ENCODE results near the gene CUL5.
"Not testable (repeated sequence)": the region's sequence is repeated elsewhere in the genome, so short reads cannot be mapped to it uniquely, and the experiment has no call there.

CUL5 gene

GRCh38 chr11:108120936-108121273 lies 112.2 kb downstream of the CUL5 start:
- H3K4me2 ChIP-seq (ENCODE audit: low read length): peak overlapping the region; percentile 96
- not testable (repeated sequence) for H3K9ac ChIP-seq (ENCODE audit: low read length); H3K4me1 ChIP-seq (ENCODE audit: control insufficient read depth in 1 of 2, insufficient read depth in 2 of 2, low read length in 2 of 2); H3K4me3 ChIP-seq (ENCODE audit: low read depth, low read length); H3K79me2 ChIP-seq (ENCODE audit: control insufficient read depth, insufficient read depth, low read length, poor library complexity); H2BK5ac ChIP-seq (ENCODE audit: low read depth, low read length, poor library complexity); H4K8ac ChIP-seq (ENCODE audit: low read depth, low read length); DNase-seq; H3K27ac ChIP-seq (ENCODE audit: low read depth, low read length); H3K9me3 ChIP-seq (ENCODE audit: insufficient read depth, low read depth, low read length); H2BK12ac ChIP-seq (ENCODE audit: low read length); H3K23ac ChIP-seq (ENCODE audit: low read length); H2AK5ac ChIP-seq (ENCODE audit: low read length); H3K27me3 ChIP-seq (ENCODE audit: insufficient read depth, low read length); H2AFZ ChIP-seq (ENCODE audit: insufficient read depth, low read length, poor library complexity); H2BK120ac ChIP-seq (ENCODE audit: insufficient read depth, low read length, poor library complexity); H3K14ac ChIP-seq (ENCODE audit: low read length); H3K18ac ChIP-seq (ENCODE audit: low read length); H3K36me3 ChIP-seq (ENCODE audit: control insufficient read depth in 1 of 2, insufficient read depth in 2 of 2, low read length in 2 of 2); H4K12ac ChIP-seq (ENCODE audit: low read depth, low read length); H4K91ac ChIP-seq (ENCODE audit: low read depth, low read length); H3K4ac ChIP-seq (ENCODE audit: low read depth, low read length); H3K79me1 ChIP-seq (ENCODE audit: low read length)
- no CpG with 5 or more reads among the region's 7 CpGs for WGBS (ENCODE audit: extremely low coverage, insufficient coverage, insufficient read length)

GRCh38 chr11:108121274-108122155 lies 112.8 kb downstream of the CUL5 start, which contains the start of gene ACAT1:
ACAT1 (plus strand) TSS chr11:108121567; CDS start chr11:108121607, 40 bp downstream.
- H3K27ac ChIP-seq (ENCODE audit: low read depth, low read length): no peak within 1 kb of the TSS
- H3K4me1 ChIP-seq (ENCODE audit: control insufficient read depth in 1 of 2, insufficient read depth in 2 of 2, low read length in 2 of 2): peaks cover 0 to 2% of the 10 kb centered on the region in 2 experiments
- no peak within 1 kb of the TSS for H2BK5ac ChIP-seq (ENCODE audit: low read depth, low read length, poor library complexity)
- H2BK12ac ChIP-seq (ENCODE audit: low read length): no peak within 1 kb of the TSS
- no peak within 1 kb of the TSS for H3K23ac ChIP-seq (ENCODE audit: low read length)
- peak within 1 kb of the TSS; percentile 64 for H4K8ac ChIP-seq (ENCODE audit: low read depth, low read length)
- no peak within 1 kb of the TSS for H4K91ac ChIP-seq (ENCODE audit: low read depth, low read length)
- H3K4ac ChIP-seq (ENCODE audit: low read depth, low read length): no peak within 1 kb of the TSS
- H3K9ac ChIP-seq (ENCODE audit: low read length): peak within 1 kb of the TSS; percentile 16
- no CpG with 5 or more reads among the region's 73 CpGs for WGBS (ENCODE audit: extremely low coverage, insufficient coverage, insufficient read length)
- peak within 1 kb of the TSS; percentile 75 for H3K4me3 ChIP-seq (ENCODE audit: low read depth, low read length)
- no peaks in the 10 kb centered on the region for H3K9me3 ChIP-seq (ENCODE audit: insufficient read depth, low read depth, low read length)
- no peaks in the 10 kb centered on the region for H3K36me3 ChIP-seq (ENCODE audit: control insufficient read depth in 1 of 2, insufficient read depth in 2 of 2, low read length in 2 of 2)
- peak within 1 kb of the TSS; percentile 90 for H2AFZ ChIP-seq (ENCODE audit: insufficient read depth, low read length, poor library complexity)
- no peak within 1 kb of the TSS for H4K12ac ChIP-seq (ENCODE audit: low read depth, low read length)
- H3K18ac ChIP-seq (ENCODE audit: low read length): peak within 1 kb of the TSS; percentile 41
- H2BK120ac ChIP-seq (ENCODE audit: insufficient read depth, low read length, poor library complexity): no peak within 1 kb of the TSS
- no peak within 1 kb of the TSS for H3K14ac ChIP-seq (ENCODE audit: low read length)
- DNase-seq: peak; percentile 91 to 94
- no peaks in the 10 kb centered on the region for H3K79me2 ChIP-seq (ENCODE audit: control insufficient read depth, insufficient read depth, low read length, poor library complexity)
- no peaks in the 10 kb centered on the region for H3K27me3 ChIP-seq (ENCODE audit: insufficient read depth, low read length)
- no peak within 1 kb of the TSS for H2AK5ac ChIP-seq (ENCODE audit: low read length)
- H3K79me1 ChIP-seq (ENCODE audit: low read length): peaks cover 3% of the 10 kb centered on the region
- peak within 1 kb of the TSS; percentile 96 for H3K4me2 ChIP-seq (ENCODE audit: low read length)

- no peak overlapping the region for H4K12ac ChIP-seq (ENCODE audit: low read depth, low read length)
- no peak overlapping the region for H3K14ac ChIP-seq (ENCODE audit: low read length)
- H3K79me2 ChIP-seq (ENCODE audit: control insufficient read depth, insufficient read depth, low read length, poor library complexity): no peaks in the 10 kb centered on the region
- no peaks in the 10 kb centered on the region for H3K36me3 ChIP-seq (ENCODE audit: control insufficient read depth in 1 of 2, insufficient read depth in 2 of 2, low read length in 2 of 2)
- no peak overlapping the region for H3K4me3 ChIP-seq (ENCODE audit: low read depth, low read length)
- no peak overlapping the region for H3K4ac ChIP-seq (ENCODE audit: low read depth, low read length)
- DNase-seq: no peak
- H3K9ac ChIP-seq (ENCODE audit: low read length): no peak overlapping the region
- H2BK12ac ChIP-seq (ENCODE audit: low read length): no peak overlapping the region
- H3K18ac ChIP-seq (ENCODE audit: low read length): no peak overlapping the region
- H2BK5ac ChIP-seq (ENCODE audit: low read depth, low read length, poor library complexity): no peak overlapping the region
- H3K79me1 ChIP-seq (ENCODE audit: low read length): peaks cover 3% of the 10 kb centered on the region
- H3K4me1 ChIP-seq (ENCODE audit: control insufficient read depth in 1 of 2, insufficient read depth in 2 of 2, low read length in 2 of 2): peaks cover 0 to 2% of the 10 kb centered on the region in 2 experiments
- H2AK5ac ChIP-seq (ENCODE audit: low read length): no peak overlapping the region
- no CpG with 5 or more reads among the region's 9 CpGs for WGBS (ENCODE audit: extremely low coverage, insufficient coverage, insufficient read length)
- H2BK120ac ChIP-seq (ENCODE audit: insufficient read depth, low read length, poor library complexity): no peak overlapping the region
- H4K91ac ChIP-seq (ENCODE audit: low read depth, low read length): no peak overlapping the region
- H3K23ac ChIP-seq (ENCODE audit: low read length): no peak overlapping the region
- H3K27me3 ChIP-seq (ENCODE audit: insufficient read depth, low read length): no peaks in the 10 kb centered on the region
- H4K8ac ChIP-seq (ENCODE audit: low read depth, low read length): no peak overlapping the region
- no peak overlapping the region for H2AFZ ChIP-seq (ENCODE audit: insufficient read depth, low read length, poor library complexity)
- H3K27ac ChIP-seq (ENCODE audit: low read depth, low read length): no peak overlapping the region
- no peaks in the 10 kb centered on the region for H3K9me3 ChIP-seq (ENCODE audit: insufficient read depth, low read depth, low read length)
- H3K4me2 ChIP-seq (ENCODE audit: low read length): no peak overlapping the region
Measured at GRCh38 chr11:108122166-108122628, 113.5 kb downstream of the CUL5 start.

GRCh38 chr11:108125096-108125495 lies 116.4 kb downstream of the CUL5 start:
- no peak overlapping the region for H3K4ac ChIP-seq (ENCODE audit: low read depth, low read length)

More at GRCh38 chr11:108125096-108125495, 116.4 kb downstream of the CUL5 start:
- H3K36me3 ChIP-seq (ENCODE audit: control insufficient read depth in 1 of 2, insufficient read depth in 2 of 2, low read length in 2 of 2): no peaks in the 10 kb centered on the region
- H3K4me1 ChIP-seq (ENCODE audit: control insufficient read depth in 1 of 2, insufficient read depth in 2 of 2, low read length in 2 of 2): peaks cover 0 to 2% of the 10 kb centered on the region in 2 experiments
- no peak overlapping the region for H3K27ac ChIP-seq (ENCODE audit: low read depth, low read length)
- no peaks in the 10 kb centered on the region for H3K27me3 ChIP-seq (ENCODE audit: insufficient read depth, low read length)
- no peak overlapping the region for H2AFZ ChIP-seq (ENCODE audit: insufficient read depth, low read length, poor library complexity)
- no peaks in the 10 kb centered on the region for H3K79me2 ChIP-seq (ENCODE audit: control insufficient read depth, insufficient read depth, low read length, poor library complexity)
- no peak for DNase-seq
- no peak overlapping the region for H4K91ac ChIP-seq (ENCODE audit: low read depth, low read length)
- H2AK5ac ChIP-seq (ENCODE audit: low read length): no peak overlapping the region
- H3K9ac ChIP-seq (ENCODE audit: low read length): no peak overlapping the region
- WGBS (ENCODE audit: extremely low coverage, insufficient coverage, insufficient read length): no CpG with 5 or more reads among the region's 5 CpGs
- H3K23ac ChIP-seq (ENCODE audit: low read length): no peak overlapping the region
- no peak overlapping the region for H3K4me2 ChIP-seq (ENCODE audit: low read length)
- H4K8ac ChIP-seq (ENCODE audit: low read depth, low read length): no peak overlapping the region
- H3K79me1 ChIP-seq (ENCODE audit: low read length): peaks cover 3% of the 10 kb centered on the region
- H3K18ac ChIP-seq (ENCODE audit: low read length): no peak overlapping the region
- no peak overlapping the region for H3K4me3 ChIP-seq (ENCODE audit: low read depth, low read length)
- no peak overlapping the region for H2BK12ac ChIP-seq (ENCODE audit: low read length)
- no peak overlapping the region for H2BK5ac ChIP-seq (ENCODE audit: low read depth, low read length, poor library complexity)
- H4K12ac ChIP-seq (ENCODE audit: low read depth, low read length): no peak overlapping the region
- H2BK120ac ChIP-seq (ENCODE audit: insufficient read depth, low read length, poor library complexity): no peak overlapping the region
- no peaks in the 10 kb centered on the region for H3K9me3 ChIP-seq (ENCODE audit: insufficient read depth, low read depth, low read length)
- H3K14ac ChIP-seq (ENCODE audit: low read length): no peak overlapping the region

Measured in trophoblast cell (in vitro differentiated cells and primary cell).